Ascending aorta (tissue), 2 donors: ENCODE measurements around the gene DTD2. TPM values are rescaled to one million over a fixed set of nuclear protein-coding genes. Genes with fewer than 3 reads are reported as not detected.
A peak's percentile ranks its signal among the peaks of the same experiment; 100 is the strongest.

Experiments used
- DNase-seq, 2 donors: peaks; one replicate each; pipeline ENCODE4 v3.0.0-alpha.2; 2019; ENCODE audit warnings: low spot score in 2 of 2
- H3K27ac ChIP-seq, 2 donors: fragments of 200-600 bp; sonication (generic); one replicate each; pipeline ENCODE4 v1.5.1; 2016 to 2017; ENCODE audit warnings: mild to moderate bottlenecking in 1 of 2
- H3K27me3 ChIP-seq: fragments of 200-600 bp; sonication (generic); one replicate; pipeline ENCODE4 v1.5.1; 2017
- H3K36me3 ChIP-seq, 2 donors: fragments of 200-600 bp; sonication (generic); one replicate each; pipeline ENCODE4 v1.5.1; 2016
- H3K4me1 ChIP-seq, 2 donors: fragments of 200-600 bp; sonication (generic); one replicate each; pipeline ENCODE4 v1.5.1; 2016 to 2017; ENCODE audit warnings: mild to moderate bottlenecking in 1 of 2
- H3K4me3 ChIP-seq, 2 donors: fragments of 200-600 bp; sonication (generic); one replicate each; pipeline ENCODE4 v1.5.1; 2016 to 2017; ENCODE audit warnings: mild to moderate bottlenecking in 1 of 2
- H3K9me3 ChIP-seq, 2 donors: fragments of 200-600 bp; sonication (generic); one replicate each; pipeline ENCODE4 v1.5.1; 2016
- CTCF ChIP-seq, 3 experiments: fragments of 200-600 bp in 2 of 3; fragments of 450-650 bp in 1 of 3; sonication (generic) in 2 of 3; IDR thresholded peaks; one replicate each; pipeline ENCODE4 v1.5.1; 2016 to 2019; ENCODE audit warnings: antibody characterized with exemption in 3 of 3, mild to moderate bottlenecking in 1 of 3, moderate library complexity in 1 of 3
- intact Hi-C: fragments of 100-400 bp; cut with DNase I; formaldehyde crosslinking; loops from one replicate; pipeline ENCODE4 v1.15.1; 2023
- total RNA-seq: library from RNA; depleted of rRNA; stranded (reverse); fragments of >200 nt; gene quantifications from one replicate; pipeline ENCODE4 v1.1.0, GENCODE V29; 2016

The DTD2 gene
- 120 TPM for total RNA-seq

- Histone ChIP-seq H3K9me3 (no peaks in the 10 kb centered on the region), H3K27ac (peak within 1 kb of the TSS; percentile 87 to 90), H3K4me3 (peak within 1 kb of the TSS; percentile 72 to 74), H3K36me3 (peaks cover 3 to 10% of the 10 kb centered on the region in 2 donors), H3K27me3 (no peaks in the 10 kb centered on the region), H3K4me1 (peaks cover 4 to 6% of the 10 kb centered on the region in 2 donors)
- intact Hi-C loops = loop anchor here (1.0 to 5.0 kb wide), 4 partner anchors 37 to 620 kb away; partner anchors contain the start of genes AP4S1, ARHGAP5, HEATR5A and NUBPL
- TF ChIP-seq CTCF (IDR thresholded peaks at IDR 0.05) = no peak
- DNase-seq = peak; percentile 75 to 97
Measured at GRCh38 chr14:31456841-31457664, at the start of gene DTD2. Gene DTD2, minus strand, starts transcription at chr14:31457506. Its CDS starts 113 bp downstream, at chr14:31457393.

GRCh38 chr14:31505411-31505810 is 48.1 kb upstream of the DTD2 start:
- Histone ChIP-seq H3K36me3 (no peaks in the 10 kb centered on the region), H3K27ac (peak overlapping the region; percentile 23 to 65), H3K9me3 (no peaks in the 10 kb centered on the region), H3K4me1 (peaks cover 0 to 25% of the 10 kb centered on the region in 2 donors), H3K4me3 (peak overlapping the region in 1 of 2 donors; percentile 10), H3K27me3 (no peaks in the 10 kb centered on the region)
- no peak for TF ChIP-seq CTCF (IDR thresholded peaks at IDR 0.05)
- intact Hi-C loops = loop anchor here (5.0 kb wide), 1 partner anchor 57 kb away; the partner anchor contains the start of gene NUBPL
- DNase-seq = no peak

- Histone ChIP-seq H3K27me3 (no peaks in the 10 kb centered on the region), H3K36me3 (no peaks in the 10 kb centered on the region), H3K27ac (no peak overlapping the region), H3K9me3 (peaks cover 0 to 3% of the 10 kb centered on the region in 2 donors), H3K4me1 (peaks cover 0 to 23% of the 10 kb centered on the region in 2 donors), H3K4me3 (no peak overlapping the region)
- no peak for TF ChIP-seq CTCF (IDR thresholded peaks at IDR 0.05)
- no peak for DNase-seq
- intact Hi-C loops = no loop called here
Measured at GRCh38 chr14:31501870-31502269, 44.6 kb upstream of the DTD2 start.

- no peak for TF ChIP-seq CTCF (IDR thresholded peaks at IDR 0.05)
- Histone ChIP-seq H3K27ac (no peak overlapping the region), H3K36me3 (no peaks in the 10 kb centered on the region), H3K4me3 (no peak overlapping the region), H3K9me3 (no peaks in the 10 kb centered on the region), H3K27me3 (no peaks in the 10 kb centered on the region), H3K4me1 (no peaks in the 10 kb centered on the region)
- DNase-seq = no peak
- intact Hi-C loops = no loop called here
Measured at GRCh38 chr14:31492759-31493498, 35.6 kb upstream of the DTD2 start.

- intact Hi-C loops = no loop called here
- Histone ChIP-seq H3K27ac (no peak overlapping the region), H3K4me1 (no peaks in the 10 kb centered on the region), H3K4me3 (no peak overlapping the region), H3K27me3 (no peaks in the 10 kb centered on the region), H3K9me3 (no peaks in the 10 kb centered on the region), H3K36me3 (no peaks in the 10 kb centered on the region)
- no peak for TF ChIP-seq CTCF (IDR thresholded peaks at IDR 0.05)
- DNase-seq = no peak
Measured at GRCh38 chr14:31489691-31490090, 32.4 kb upstream of the DTD2 start.
